BE2C (cell line): ENCODE results near the gene ME3.

Source experiments
- DNase-seq: peaks from one replicate; pipeline ENCODE4 v3.0.0-alpha.2; 2020
- H3K27me3 ChIP-seq: fragments of 250-450 bp; sonication (Bioruptor Pico); 2 replicates; pipeline ENCODE4 v1.5.1; 2020; ENCODE audit warnings: mild to moderate bottlenecking
- H3K36me3 ChIP-seq: fragments of 250-450 bp; sonication (Bioruptor Pico); 2 replicates; pipeline ENCODE4 v1.5.1; 2020; ENCODE audit warnings: mild to moderate bottlenecking
- H3K4me1 ChIP-seq: fragments of 250-450 bp; sonication (Bioruptor Pico); 2 replicates; pipeline ENCODE4 v1.5.1; 2020
- H3K4me3 ChIP-seq: 2 replicates; pipeline ENCODE4 v1.5.1; 2011; ENCODE audit warnings: low read depth, low read length
- H3K9me3 ChIP-seq: fragments of 250-450 bp; sonication (Bioruptor Pico); 2 replicates; pipeline ENCODE4 v1.5.1; 2020
- TF ChIP-seq, protein P1 (sequence below): IDR thresholded peaks from 2 replicates; pipeline ENCODE4 v1.5.1; 2012; ENCODE audit warnings: mild to moderate bottlenecking, low read depth, low read length

The ME3 gene

DNA sequence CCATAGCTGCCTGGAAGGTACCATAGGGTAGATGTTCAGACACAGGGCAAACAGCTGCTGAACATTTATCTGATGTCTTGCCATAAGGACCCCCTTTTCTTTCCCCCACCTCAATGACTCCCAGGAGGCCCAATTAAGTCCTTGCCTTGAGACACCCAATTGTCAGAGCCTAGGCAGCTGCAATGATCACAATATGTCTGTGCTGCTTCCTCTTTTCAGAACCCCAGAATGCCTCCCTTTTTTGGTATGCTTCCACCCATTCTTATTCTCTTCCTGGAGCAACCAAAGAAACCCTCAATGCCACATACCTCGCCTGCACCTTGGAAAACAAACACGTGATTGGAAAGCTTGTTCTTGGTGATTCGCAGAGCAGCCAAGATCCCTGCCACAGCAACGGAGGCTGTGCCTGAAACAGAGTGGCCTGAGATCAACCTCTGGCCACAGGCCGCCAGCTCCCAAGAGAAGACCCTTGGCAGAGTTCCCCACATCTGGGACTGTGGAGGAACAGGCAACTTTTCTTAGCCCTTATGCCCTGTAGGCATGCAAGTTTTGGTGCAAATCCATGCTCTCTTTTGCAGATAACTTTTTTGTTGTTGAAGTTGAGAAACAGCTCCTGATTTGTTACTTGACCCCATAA is 222.3 kb downstream of the ME3 start:
- no peaks in the 10 kb centered on the region for H3K9me3 ChIP-seq
- TF ChIP-seq, protein P1, sequence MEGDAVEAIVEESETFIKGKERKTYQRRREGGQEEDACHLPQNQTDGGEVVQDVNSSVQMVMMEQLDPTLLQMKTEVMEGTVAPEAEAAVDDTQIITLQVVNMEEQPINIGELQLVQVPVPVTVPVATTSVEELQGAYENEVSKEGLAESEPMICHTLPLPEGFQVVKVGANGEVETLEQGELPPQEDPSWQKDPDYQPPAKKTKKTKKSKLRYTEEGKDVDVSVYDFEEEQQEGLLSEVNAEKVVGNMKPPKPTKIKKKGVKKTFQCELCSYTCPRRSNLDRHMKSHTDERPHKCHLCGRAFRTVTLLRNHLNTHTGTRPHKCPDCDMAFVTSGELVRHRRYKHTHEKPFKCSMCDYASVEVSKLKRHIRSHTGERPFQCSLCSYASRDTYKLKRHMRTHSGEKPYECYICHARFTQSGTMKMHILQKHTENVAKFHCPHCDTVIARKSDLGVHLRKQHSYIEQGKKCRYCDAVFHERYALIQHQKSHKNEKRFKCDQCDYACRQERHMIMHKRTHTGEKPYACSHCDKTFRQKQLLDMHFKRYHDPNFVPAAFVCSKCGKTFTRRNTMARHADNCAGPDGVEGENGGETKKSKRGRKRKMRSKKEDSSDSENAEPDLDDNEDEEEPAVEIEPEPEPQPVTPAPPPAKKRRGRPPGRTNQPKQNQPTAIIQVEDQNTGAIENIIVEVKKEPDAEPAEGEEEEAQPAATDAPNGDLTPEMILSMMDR = no peak
- no peak overlapping the region for H3K4me3 ChIP-seq
- no peak for DNase-seq
- H3K27me3 ChIP-seq = no peaks in the 10 kb centered on the region
- H3K36me3 ChIP-seq = no peaks in the 10 kb centered on the region
- no peaks in the 10 kb centered on the region for H3K4me1 ChIP-seq

DNA sequence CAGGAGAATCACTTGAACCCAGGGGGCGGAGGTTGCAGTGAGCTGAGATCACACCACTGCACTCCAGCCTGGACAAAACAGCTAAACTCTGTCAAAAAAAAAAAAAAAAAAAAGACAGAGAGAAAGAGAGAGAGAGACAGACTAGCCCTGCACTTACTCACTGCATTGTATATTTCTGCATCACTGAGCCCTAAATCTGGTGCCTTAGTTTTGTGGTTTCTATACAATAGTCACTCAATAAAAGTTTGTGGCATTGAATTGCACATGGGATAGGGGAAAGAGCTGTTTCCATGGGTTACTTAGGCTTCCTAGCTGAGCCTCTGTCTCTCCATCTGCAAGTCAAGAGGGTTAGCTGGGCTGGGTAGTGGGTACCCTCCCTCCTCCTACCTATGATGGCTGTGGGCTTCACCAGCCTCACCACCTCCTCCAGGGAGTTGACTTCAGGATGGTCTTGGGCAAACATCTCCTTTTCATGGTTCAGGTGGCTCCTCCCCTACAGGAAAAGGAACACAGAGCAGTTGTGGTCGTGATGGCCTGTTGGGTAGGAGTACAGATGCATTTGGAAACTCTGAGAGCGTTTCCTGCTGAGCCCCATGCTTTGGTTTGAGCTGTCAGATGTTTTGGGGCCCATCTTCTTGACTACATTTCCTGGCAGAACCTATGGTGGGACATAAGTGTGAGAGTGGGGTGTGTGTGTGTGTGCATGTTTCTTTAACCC is 224.5 kb downstream of the ME3 start:
- TF ChIP-seq, protein P1 = no peak
- Histone ChIP-seq H3K4me3 (no peak overlapping the region), H3K4me1 (no peaks in the 10 kb centered on the region), H3K36me3 (no peaks in the 10 kb centered on the region), H3K9me3 (no peaks in the 10 kb centered on the region), H3K27me3 (no peaks in the 10 kb centered on the region)
- DNase-seq = no peak

DNA sequence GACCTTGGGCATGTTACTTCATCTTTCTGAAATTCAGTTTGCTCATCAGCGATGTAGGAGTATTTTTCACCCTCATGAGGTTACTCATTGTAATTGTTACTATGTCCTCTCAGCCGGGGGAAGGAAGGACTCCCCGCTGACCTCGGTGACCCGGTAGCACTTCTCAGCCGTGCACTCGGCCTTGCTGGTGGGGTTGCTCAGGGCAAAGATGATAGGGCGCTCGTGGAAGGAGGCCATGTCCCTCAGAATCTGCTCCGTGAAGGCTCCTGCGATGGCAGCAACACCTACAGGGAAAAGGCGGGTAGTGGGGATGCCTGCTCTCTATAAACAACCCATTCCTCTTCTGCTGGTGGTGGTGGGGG is 225.5 kb downstream of the ME3 start:
- Histone ChIP-seq H3K27me3 (no peaks in the 10 kb centered on the region), H3K4me3 (no peak overlapping the region), H3K4me1 (no peaks in the 10 kb centered on the region), H3K36me3 (no peaks in the 10 kb centered on the region), H3K9me3 (no peaks in the 10 kb centered on the region)
- DNase-seq = no peak
- TF ChIP-seq, protein P1 = no peak

DNA sequence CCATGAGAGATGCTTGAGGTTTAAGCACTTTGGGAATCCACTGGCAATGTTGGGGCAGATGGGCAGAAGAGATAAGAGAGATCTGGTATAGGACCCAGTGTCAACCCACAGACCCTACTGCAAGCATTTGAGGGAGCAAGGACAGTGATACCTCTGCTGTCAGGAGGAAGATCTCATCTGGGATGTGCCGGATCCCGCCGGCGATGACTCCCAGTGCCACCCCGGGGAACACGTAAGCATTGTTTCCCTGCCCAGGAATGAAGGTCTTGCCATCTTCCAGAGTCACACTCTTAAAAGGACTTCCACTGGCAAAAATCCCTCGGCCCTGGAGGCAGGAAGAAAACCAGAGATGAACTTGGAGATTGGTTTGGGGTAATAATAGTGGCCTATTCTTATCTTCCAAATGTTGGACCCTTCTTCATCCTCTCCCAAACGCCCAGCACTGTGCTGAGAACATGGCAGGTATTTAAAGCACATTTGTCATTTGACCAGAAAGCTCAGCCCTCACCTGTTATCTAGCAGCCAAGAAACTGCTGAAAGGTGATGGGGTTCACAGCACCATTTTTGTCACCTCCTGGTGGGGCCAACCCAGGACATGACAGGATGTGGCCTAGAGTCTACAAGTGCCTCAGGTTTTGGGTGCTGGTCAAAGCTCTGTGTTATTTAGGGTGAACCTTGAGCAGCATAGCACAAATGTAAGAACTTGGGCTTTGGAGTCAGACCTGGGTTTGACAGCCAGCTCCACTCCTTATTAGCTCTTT is 226.1 kb downstream of the ME3 start:
- Histone ChIP-seq H3K4me1 (no peaks in the 10 kb centered on the region), H3K9me3 (no peaks in the 10 kb centered on the region), H3K4me3 (no peak overlapping the region), H3K27me3 (no peaks in the 10 kb centered on the region), H3K36me3 (no peaks in the 10 kb centered on the region)
- no peak for DNase-seq
- TF ChIP-seq, protein P1 = no peak

DNA sequence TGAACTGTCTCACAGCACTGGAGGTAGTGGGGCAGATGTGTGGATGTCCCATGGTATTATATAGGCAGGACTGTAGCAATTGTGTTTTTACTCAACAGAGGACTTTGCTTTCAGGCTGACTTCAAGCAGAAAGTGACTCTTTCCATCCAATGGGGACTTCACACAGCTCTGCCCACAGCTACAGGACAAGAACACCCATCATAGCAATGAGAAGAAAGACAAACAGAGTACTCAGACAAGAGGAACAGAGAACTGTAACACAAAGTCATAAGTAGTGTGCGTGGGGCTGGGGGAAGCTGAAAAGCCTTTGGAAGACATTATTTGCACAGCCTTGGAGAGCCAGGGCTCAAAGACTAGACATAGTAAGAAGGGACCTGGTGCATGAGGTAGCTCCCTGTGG is 227.4 kb downstream of the ME3 start:
- DNase-seq = no peak
- Histone ChIP-seq H3K4me1 (no peaks in the 10 kb centered on the region), H3K4me3 (no peak overlapping the region), H3K27me3 (no peaks in the 10 kb centered on the region), H3K36me3 (no peaks in the 10 kb centered on the region), H3K9me3 (no peaks in the 10 kb centered on the region)
- TF ChIP-seq, protein P1 = no peak

DNA sequence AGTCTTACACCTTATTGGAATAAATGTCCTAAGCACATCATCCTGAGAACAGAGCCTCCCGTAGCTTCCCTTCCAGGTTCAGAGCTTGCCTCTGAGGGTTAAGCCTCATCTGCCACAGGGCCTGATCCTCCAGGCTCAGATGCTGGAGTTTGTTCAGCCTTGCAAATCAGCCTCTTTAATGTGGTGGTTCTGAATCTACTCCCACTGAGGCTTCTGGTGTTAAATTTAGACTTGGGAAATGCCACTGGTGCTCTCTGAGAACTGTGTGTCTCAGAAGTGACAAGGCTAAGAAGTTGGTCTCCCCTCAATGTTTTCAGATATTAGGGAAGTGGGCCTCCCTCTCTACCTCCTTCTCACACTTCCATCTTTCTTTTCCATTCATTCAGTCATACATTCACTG is 229.0 kb downstream of the ME3 start:
- Histone ChIP-seq H3K4me1 (no peaks in the 10 kb centered on the region), H3K9me3 (no peaks in the 10 kb centered on the region), H3K4me3 (no peak overlapping the region), H3K36me3 (no peaks in the 10 kb centered on the region), H3K27me3 (no peaks in the 10 kb centered on the region)
- TF ChIP-seq, protein P1 = no peak
- DNase-seq = no peak
